HL-60 (cell line): ENCODE data around the gene MRTFA.
A peak's percentile ranks its signal among the peaks of the same experiment; 100 is the strongest.

Experiments
- DNase-seq, 2 experiments: peaks; one replicate each; pipeline ENCODE4 v3.0.0-alpha.2; 2010 to 2020; ENCODE audit warnings: low read depth in 1 of 2, low spot score in 1 of 2
- H3K27ac ChIP-seq: fragments of 250-450 bp; sonication (Bioruptor Pico); replicated peaks from 2 replicates; pipeline ENCODE4 v1.5.1; 2020; ENCODE audit warnings: mild to moderate bottlenecking, moderate library complexity
- H3K27me3 ChIP-seq: fragments of 250-450 bp; sonication (Bioruptor Pico); 2 replicates; pipeline ENCODE4 v1.5.1; 2021; ENCODE audit warnings: mild to moderate bottlenecking, moderate library complexity; ENCODE audit not compliant: insufficient read depth, poor library complexity, severe bottlenecking
- H3K4me3 ChIP-seq: replicated peaks from 2 replicates; pipeline ENCODE4 v1.5.1; 2011; ENCODE audit warnings: mild to moderate bottlenecking, control low read depth, low read length; ENCODE audit not compliant: insufficient read depth
- GABPA ChIP-seq: IDR thresholded peaks from 2 replicates; pipeline ENCODE4 v1.6.1; 2012; ENCODE audit warnings: low read depth
- POLR2AphosphoS5 ChIP-seq: IDR thresholded peaks from 2 replicates; pipeline ENCODE4 v1.6.1; 2012; ENCODE audit warnings: low read depth
- SPI1 ChIP-seq: IDR thresholded peaks from 2 replicates; pipeline ENCODE4 v1.6.1; 2012; ENCODE audit warnings: low read depth, mild to moderate bottlenecking, borderline replicate concordance
- long read RNA-seq: library from polyadenylated mRNA; unstranded; transcript quantifications from one replicate; pipeline ENCODE4 v2.0.0, GENCODE V29; 2020
- TF ChIP-seq, protein P1 (sequence below): IDR thresholded peaks from 2 replicates; pipeline ENCODE4 v1.6.1; 2012; ENCODE audit warnings: low read depth; ENCODE audit not compliant: insufficient replicate concordance
- TF ChIP-seq, protein P2 (sequence below): IDR thresholded peaks from one replicate; pipeline ENCODE4 v1.5.1; 2011; ENCODE audit warnings: low read length, control low read depth, inconsistent platforms; ENCODE audit not compliant: insufficient read depth

The MRTFA gene
- long read RNA-seq, full-length matches to known transcripts: 2 of 20 reads
- long read RNA-seq, partial matches to known transcripts: 13 of 20 reads
- long read RNA-seq, other reads (novel, unspliced or antisense): 5 of 20 reads

DNA sequence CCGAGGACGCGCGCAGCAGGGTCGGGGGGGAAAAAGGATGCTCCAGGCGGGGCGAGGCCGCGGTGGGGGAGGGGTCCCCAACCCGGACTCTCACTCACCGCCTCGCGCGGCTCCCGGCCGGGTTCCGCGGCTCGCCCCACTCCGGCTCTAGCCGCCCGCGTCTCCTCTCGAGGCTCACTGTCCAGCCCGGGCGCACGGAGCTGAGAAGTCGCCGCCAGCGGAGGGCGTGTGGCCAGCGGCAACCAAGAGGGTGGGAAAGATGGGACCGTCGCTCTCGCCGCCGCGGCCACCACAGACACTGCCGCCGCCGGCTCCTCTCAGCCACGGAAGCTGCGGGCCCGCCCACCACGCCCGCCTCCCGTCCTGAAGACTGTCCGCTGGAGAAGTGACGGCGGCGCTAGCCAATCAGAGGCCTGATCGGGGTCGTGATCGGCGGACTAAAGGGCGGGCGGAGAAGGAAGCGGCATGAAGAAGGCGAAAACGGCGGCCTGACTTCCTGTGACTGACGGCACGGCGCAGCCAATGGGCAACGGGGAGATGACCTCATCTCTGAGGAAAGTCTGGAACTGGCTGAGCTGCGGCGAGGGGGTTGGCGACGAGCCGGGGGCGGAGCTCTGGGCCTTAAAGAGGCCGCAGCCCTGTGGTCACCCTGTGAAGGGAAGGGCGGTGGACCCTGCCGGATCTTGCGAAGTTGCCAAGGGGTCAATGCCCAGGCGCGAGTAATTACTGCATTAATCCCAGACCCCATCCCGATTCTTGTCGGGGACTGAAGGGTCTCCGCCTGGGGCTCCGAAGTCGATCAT, at the start of gene MRTFA:
MRTFA (minus strand) TSS at position 340 of the 803 bp plus-strand sequence.
- TF ChIP-seq, protein P1, sequence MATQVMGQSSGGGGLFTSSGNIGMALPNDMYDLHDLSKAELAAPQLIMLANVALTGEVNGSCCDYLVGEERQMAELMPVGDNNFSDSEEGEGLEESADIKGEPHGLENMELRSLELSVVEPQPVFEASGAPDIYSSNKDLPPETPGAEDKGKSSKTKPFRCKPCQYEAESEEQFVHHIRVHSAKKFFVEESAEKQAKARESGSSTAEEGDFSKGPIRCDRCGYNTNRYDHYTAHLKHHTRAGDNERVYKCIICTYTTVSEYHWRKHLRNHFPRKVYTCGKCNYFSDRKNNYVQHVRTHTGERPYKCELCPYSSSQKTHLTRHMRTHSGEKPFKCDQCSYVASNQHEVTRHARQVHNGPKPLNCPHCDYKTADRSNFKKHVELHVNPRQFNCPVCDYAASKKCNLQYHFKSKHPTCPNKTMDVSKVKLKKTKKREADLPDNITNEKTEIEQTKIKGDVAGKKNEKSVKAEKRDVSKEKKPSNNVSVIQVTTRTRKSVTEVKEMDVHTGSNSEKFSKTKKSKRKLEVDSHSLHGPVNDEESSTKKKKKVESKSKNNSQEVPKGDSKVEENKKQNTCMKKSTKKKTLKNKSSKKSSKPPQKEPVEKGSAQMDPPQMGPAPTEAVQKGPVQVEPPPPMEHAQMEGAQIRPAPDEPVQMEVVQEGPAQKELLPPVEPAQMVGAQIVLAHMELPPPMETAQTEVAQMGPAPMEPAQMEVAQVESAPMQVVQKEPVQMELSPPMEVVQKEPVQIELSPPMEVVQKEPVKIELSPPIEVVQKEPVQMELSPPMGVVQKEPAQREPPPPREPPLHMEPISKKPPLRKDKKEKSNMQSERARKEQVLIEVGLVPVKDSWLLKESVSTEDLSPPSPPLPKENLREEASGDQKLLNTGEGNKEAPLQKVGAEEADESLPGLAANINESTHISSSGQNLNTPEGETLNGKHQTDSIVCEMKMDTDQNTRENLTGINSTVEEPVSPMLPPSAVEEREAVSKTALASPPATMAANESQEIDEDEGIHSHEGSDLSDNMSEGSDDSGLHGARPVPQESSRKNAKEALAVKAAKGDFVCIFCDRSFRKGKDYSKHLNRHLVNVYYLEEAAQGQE: no peak
- TF ChIP-seq SPI1 (0 out of 2 replicates have a peak, but pooled peaks have one; percentile 40), GABPA (peak; percentile 60; the same call in 1 of the 2 replicates), POLR2AphosphoS5 (peak; percentile 78; the same call in 1 of the 2 replicates)
- TF ChIP-seq, protein P2, sequence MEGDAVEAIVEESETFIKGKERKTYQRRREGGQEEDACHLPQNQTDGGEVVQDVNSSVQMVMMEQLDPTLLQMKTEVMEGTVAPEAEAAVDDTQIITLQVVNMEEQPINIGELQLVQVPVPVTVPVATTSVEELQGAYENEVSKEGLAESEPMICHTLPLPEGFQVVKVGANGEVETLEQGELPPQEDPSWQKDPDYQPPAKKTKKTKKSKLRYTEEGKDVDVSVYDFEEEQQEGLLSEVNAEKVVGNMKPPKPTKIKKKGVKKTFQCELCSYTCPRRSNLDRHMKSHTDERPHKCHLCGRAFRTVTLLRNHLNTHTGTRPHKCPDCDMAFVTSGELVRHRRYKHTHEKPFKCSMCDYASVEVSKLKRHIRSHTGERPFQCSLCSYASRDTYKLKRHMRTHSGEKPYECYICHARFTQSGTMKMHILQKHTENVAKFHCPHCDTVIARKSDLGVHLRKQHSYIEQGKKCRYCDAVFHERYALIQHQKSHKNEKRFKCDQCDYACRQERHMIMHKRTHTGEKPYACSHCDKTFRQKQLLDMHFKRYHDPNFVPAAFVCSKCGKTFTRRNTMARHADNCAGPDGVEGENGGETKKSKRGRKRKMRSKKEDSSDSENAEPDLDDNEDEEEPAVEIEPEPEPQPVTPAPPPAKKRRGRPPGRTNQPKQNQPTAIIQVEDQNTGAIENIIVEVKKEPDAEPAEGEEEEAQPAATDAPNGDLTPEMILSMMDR: no peak
- DNase-seq: peak; percentile 99 to 100
- H3K27me3 ChIP-seq: no peaks in the 10 kb centered on the region
- H3K27ac ChIP-seq: peak within 1 kb of the TSS; percentile 93
- peak within 1 kb of the TSS; percentile 95 for H3K4me3 ChIP-seq

DNA sequence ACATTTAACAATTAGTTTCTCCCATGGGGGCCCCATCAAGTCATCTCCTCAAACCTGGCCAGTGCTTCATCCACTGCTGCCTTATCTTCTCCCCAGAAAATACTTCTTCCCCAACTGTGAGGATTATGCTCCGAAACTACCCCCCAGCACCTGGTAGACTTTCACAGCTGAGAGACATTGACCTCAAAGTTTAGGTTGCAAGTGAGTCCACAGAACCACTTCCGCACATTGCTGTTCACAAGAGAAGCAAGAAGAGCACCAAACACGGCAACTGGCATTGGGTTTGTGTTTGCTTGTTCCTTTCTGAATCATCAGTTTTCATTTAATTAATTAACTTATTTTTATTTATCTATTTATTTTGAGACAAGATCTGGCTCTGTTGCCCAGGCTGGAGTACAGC, 48.9 kb upstream of the MRTFA start:
- TF ChIP-seq GABPA: no peak
- no peak for TF ChIP-seq SPI1
- TF ChIP-seq, protein P2: no peak
- TF ChIP-seq, protein P1: no peak
- no peak for TF ChIP-seq POLR2AphosphoS5
- Histone ChIP-seq H3K27me3 (no peaks in the 10 kb centered on the region), H3K4me3 (no peak overlapping the region), H3K27ac (no peak overlapping the region)
- DNase-seq: no peak

- TF ChIP-seq POLR2AphosphoS5: no peak
- TF ChIP-seq SPI1: no peak
- TF ChIP-seq, protein P1: no peak
- TF ChIP-seq, protein P2: no peak
- TF ChIP-seq GABPA: no peak
- H3K27ac ChIP-seq: no peak overlapping the region
- DNase-seq: no peak
- H3K4me3 ChIP-seq: no peak overlapping the region
- H3K27me3 ChIP-seq: peaks cover 5% of the 10 kb centered on the region
Measured at GRCh38 chr22:40684728-40685127, 48.2 kb upstream of the MRTFA start.
